Neural cell (in vitro differentiated cells): ENCODE results near the gene NRROS. TPM values are rescaled to one million over a fixed set of nuclear protein-coding genes. Genes with fewer than 3 reads are reported as not detected.

Source experiments
- H2AFZ ChIP-seq: fragments of 200-600, 300-800 bp; sonication (generic), shearing (Covaris generic); 2 replicates; pipeline ENCODE4 v1.6.0; 2014; ENCODE audit warnings: low read depth, mild to moderate bottlenecking, antibody characterized with exemption, low read length, moderate library complexity
- H3F3A ChIP-seq: fragments of 200-600 bp; shearing (Covaris generic); 2 replicates; pipeline ENCODE4 v1.6.1; 2016; ENCODE audit warnings: mild to moderate bottlenecking, moderate library complexity, mixed read lengths, antibody characterized with exemption, low read length; ENCODE audit not compliant: insufficient read depth, poor library complexity, severe bottlenecking
- H3K27ac ChIP-seq: fragments of 200-600, 300-800 bp; sonication (generic), shearing (Covaris generic); 2 replicates; pipeline ENCODE4 v1.5.1; 2014; ENCODE audit warnings: mild to moderate bottlenecking, low read length, moderate library complexity
- H3K27me3 ChIP-seq: fragments of 300-800, 200-600 bp; sonication (generic), shearing (Covaris generic); 2 replicates; pipeline ENCODE4 v1.6.0; 2014; ENCODE audit warnings: mild to moderate bottlenecking, low read depth, low read length, moderate library complexity; ENCODE audit not compliant: insufficient read depth
- H3K36me3 ChIP-seq: fragments of 300-800, 200-600 bp; sonication (generic), shearing (Covaris generic); 2 replicates; pipeline ENCODE4 v1.5.1; 2014; ENCODE audit warnings: mild to moderate bottlenecking, antibody characterized with exemption, low read length, moderate library complexity; ENCODE audit not compliant: insufficient read depth
- H3K4me2 ChIP-seq: fragments of 300-800, 200-600 bp; sonication (generic), shearing (Covaris generic); 2 replicates; pipeline ENCODE4 v1.6.0; 2014; ENCODE audit warnings: mild to moderate bottlenecking, low read length
- H3K4me3 ChIP-seq: fragments of 300-800, 200-600 bp; sonication (generic), shearing (Covaris generic); 2 replicates; pipeline ENCODE4 v1.5.1; 2014; ENCODE audit warnings: mild to moderate bottlenecking, low read length, moderate library complexity
- H3K79me2 ChIP-seq: fragments of 200-600 bp; shearing (Covaris generic); replicated peaks from 2 replicates; pipeline ENCODE4 v1.6.0; 2014; ENCODE audit warnings: mild to moderate bottlenecking, low read length, moderate library complexity; ENCODE audit not compliant: insufficient read depth
- H3K9ac ChIP-seq: fragments of 300-800, 200-600 bp; sonication (generic), shearing (Covaris generic); 2 replicates; pipeline ENCODE4 v1.6.1; 2016; ENCODE audit warnings: mild to moderate bottlenecking, low read length, mixed read lengths
- H3K9me2 ChIP-seq: fragments of 200-600 bp; shearing (Covaris generic); 2 replicates; pipeline ENCODE4 v1.6.1; 2016; ENCODE audit warnings: mild to moderate bottlenecking, low read length, mixed read lengths; ENCODE audit not compliant: insufficient read depth
- H3K9me3 ChIP-seq: fragments of 200-600, 300-800 bp; sonication (generic), shearing (Covaris generic); 2 replicates; pipeline ENCODE4 v1.6.1; 2016; ENCODE audit warnings: mild to moderate bottlenecking, mixed run types, low read length, moderate library complexity, mixed read lengths
- H4K20me1 ChIP-seq: fragments of 200-600 bp; shearing (Covaris generic); 2 replicates; pipeline ENCODE4 v1.6.1; 2016; ENCODE audit warnings: mild to moderate bottlenecking, mixed run types; ENCODE audit not compliant: insufficient read depth
- CTCF ChIP-seq: fragments of 450-650 bp; IDR thresholded peaks from 2 replicates; pipeline ENCODE4 v1.5.1; 2014; ENCODE audit warnings: antibody characterized with exemption, mild to moderate bottlenecking, moderate library complexity; ENCODE audit not compliant: poor library complexity, severe bottlenecking
- EP300 ChIP-seq: fragments of 450-650 bp; conservative IDR thresholded peaks from 2 replicates; pipeline ENCODE4 v1.6.1; 2014; ENCODE audit warnings: antibody characterized with exemption, mild to moderate bottlenecking, moderate library complexity; ENCODE audit not compliant: poor library complexity, severe bottlenecking
- EZH2 ChIP-seq: fragments of 200-600, 300-800 bp; shearing (Covaris generic), sonication (generic); IDR thresholded peaks from 2 replicates; pipeline ENCODE4 v1.6.1; 2014; ENCODE audit warnings: antibody characterized with exemption, low read length, borderline replicate concordance, mild to moderate bottlenecking; ENCODE audit not compliant: insufficient read depth, poor library complexity, severe bottlenecking
- MXI1 ChIP-seq: fragments of 450-650 bp; conservative IDR thresholded peaks from 2 replicates; pipeline ENCODE4 v1.6.1; 2014; ENCODE audit warnings: antibody characterized with exemption, mild to moderate bottlenecking; ENCODE audit not compliant: poor library complexity, severe bottlenecking
- POLR2AphosphoS5 ChIP-seq: IDR thresholded peaks from 2 replicates; pipeline ENCODE4 v1.6.1; 2012
- RAD21 ChIP-seq: fragments of 450-650 bp; conservative IDR thresholded peaks from 2 replicates; pipeline ENCODE4 v1.6.1; 2014; ENCODE audit warnings: antibody characterized with exemption, mild to moderate bottlenecking, moderate library complexity
- REST ChIP-seq: IDR thresholded peaks from 2 replicates; pipeline ENCODE4 v1.6.1; 2012; ENCODE audit warnings: borderline replicate concordance
- SMC3 ChIP-seq: fragments of 450-650 bp; conservative IDR thresholded peaks from 2 replicates; pipeline ENCODE4 v1.6.1; 2014; ENCODE audit warnings: antibody characterized with exemption, mild to moderate bottlenecking, moderate library complexity; ENCODE audit not compliant: poor library complexity
- TAF1 ChIP-seq: IDR thresholded peaks from 2 replicates; pipeline ENCODE4 v1.6.1; 2012; ENCODE audit warnings: low read depth
- polyA plus RNA-seq: library from polyadenylated mRNA; depleted of rRNA; stranded (reverse); fragments of >200 nt; gene quantifications from 2 replicates; pipeline ENCODE4 v1.2.3, GENCODE V29; 2014

Gene NRROS
- polyA plus RNA-seq, 1 donor from 2014 or later = not detected

- Histone ChIP-seq H4K20me1 (no peaks in the 10 kb centered on the region), H3K79me2 (no peaks in the 10 kb centered on the region), H3F3A (no peaks in the 10 kb centered on the region), H3K9me3 (no peaks in the 10 kb centered on the region), H3K9me2 (no peaks in the 10 kb centered on the region), H2AFZ (no peak overlapping the region), H3K27ac (no peak overlapping the region), H3K4me2 (no peak overlapping the region), H3K27me3 (no peaks in the 10 kb centered on the region), H3K36me3 (no peaks in the 10 kb centered on the region), H3K9ac (no peak overlapping the region), H3K4me3 (no peak overlapping the region)
- TF ChIP-seq CTCF = no peak
- TF ChIP-seq RAD21 = no peak
- TF ChIP-seq EP300 = no peak
- TF ChIP-seq TAF1 = no peak
- TF ChIP-seq REST = no peak
- TF ChIP-seq POLR2AphosphoS5 = no peak
- TF ChIP-seq EZH2 = no peak
- no peak for TF ChIP-seq SMC3
- TF ChIP-seq MXI1 = no peak
These were observed 39.8 kb upstream of the NRROS start for GRCh38 chr3:196599734-196600128.

GRCh38 chr3:196600359-196600758 lies 39.1 kb upstream of the NRROS start:
- no peaks in the 10 kb centered on the region for H3K36me3 ChIP-seq
- no peak overlapping the region for H3K4me2 ChIP-seq
- H3K4me3 ChIP-seq = no peak overlapping the region
- H4K20me1 ChIP-seq = no peaks in the 10 kb centered on the region
- no peaks in the 10 kb centered on the region for H3K79me2 ChIP-seq
- no peaks in the 10 kb centered on the region for H3K9me3 ChIP-seq
- no peaks in the 10 kb centered on the region for H3F3A ChIP-seq
- H3K27ac ChIP-seq = no peak overlapping the region
- H3K27me3 ChIP-seq = no peaks in the 10 kb centered on the region
- no peak overlapping the region for H3K9ac ChIP-seq
- H2AFZ ChIP-seq = no peak overlapping the region
- TF ChIP-seq RAD21 (no peak), SMC3 (no peak)
- no peaks in the 10 kb centered on the region for H3K9me2 ChIP-seq

- TF ChIP-seq TAF1 = no peak
- TF ChIP-seq EP300 = no peak
- no peak for TF ChIP-seq MXI1
- no peak for TF ChIP-seq REST
- no peak for TF ChIP-seq EZH2
- no peak for TF ChIP-seq CTCF
- TF ChIP-seq SMC3 = no peak
- TF ChIP-seq POLR2AphosphoS5 = no peak
- no peak for TF ChIP-seq RAD21
- Histone ChIP-seq H3K9me2 (no peaks in the 10 kb centered on the region), H3K27me3 (no peaks in the 10 kb centered on the region)
These were observed 36.8 kb upstream of the NRROS start for GRCh38 chr3:196602673-196603072.

More at GRCh38 chr3:196602673-196603072, 36.8 kb upstream of the NRROS start:
- H3F3A ChIP-seq = no peaks in the 10 kb centered on the region
- H3K9me3 ChIP-seq = no peaks in the 10 kb centered on the region
- no peak overlapping the region for H3K9ac ChIP-seq
- no peaks in the 10 kb centered on the region for H3K36me3 ChIP-seq
- no peak overlapping the region for H3K4me3 ChIP-seq
- no peak overlapping the region for H2AFZ ChIP-seq
- no peaks in the 10 kb centered on the region for H3K79me2 ChIP-seq
- H3K27ac ChIP-seq = no peak overlapping the region
- H3K4me2 ChIP-seq = no peak overlapping the region
- no peaks in the 10 kb centered on the region for H4K20me1 ChIP-seq
